IMR-90 (cell line): ENCODE data around the gene MAGI3. TPM values are rescaled to one million over a fixed set of nuclear protein-coding genes. Genes with fewer than 3 reads are reported as not detected.

ENCODE experiments used
- ATAC-seq: fragments of 200-7000 bp; cut with Tn5 transposase; 2 replicates; pipeline ENCODE4 v1.9.1; 2020; ENCODE audit warnings: low read depth, mild to moderate bottlenecking, moderate library complexity
- BruUV-seq: library from RNA; stranded (reverse); fragments of 400-500 nt; replicated peaks from 2 replicates; lab custom pipeline; 2021; lab: Mats Ljungman, UMichigan
- CTCF ChIA-PET: fragments of 300-600 bp; formaldehyde crosslinking; extraction: SDS; loops from one replicate; lab custom pipeline; 2021; ENCODE audit warnings: antibody characterized with exemption; lab: Yijun Ruan, JAX
- POLR2A ChIA-PET: fragments of 300-600 bp; sonication (Branson Sonifier 250); formaldehyde crosslinking; loops from one replicate; lab custom pipeline; 2022; ENCODE audit warnings: antibody characterized with exemption; ENCODE audit not compliant: unreplicated experiment; lab: Charles Lee
- DNase-seq: peaks from one replicate; pipeline ENCODE4 v3.0.0; 2013
- H2AFZ ChIP-seq: replicated peaks from 2 replicates; pipeline ENCODE3; 2013; ENCODE audit warnings: low read length, mild to moderate bottlenecking; ENCODE audit not compliant: poor library complexity
- H2AK5ac ChIP-seq: 2 replicates; pipeline ENCODE4 v1.6.1; 2013; ENCODE audit warnings: low read depth, low read length, inconsistent platforms
- H2AK9ac ChIP-seq: replicated peaks from 2 replicates; pipeline ENCODE3; 2013; ENCODE audit warnings: mild to moderate bottlenecking, low read depth, low read length, moderate library complexity; ENCODE audit not compliant: poor library complexity
- H2BK120ac ChIP-seq: 2 replicates; pipeline ENCODE4 v1.6.1; 2013; ENCODE audit warnings: low read depth, low read length, inconsistent platforms
- H2BK15ac ChIP-seq: 3 replicates; pipeline ENCODE4 v1.6.1; 2013; ENCODE audit warnings: low read depth, low read length, inconsistent platforms
- H2BK20ac ChIP-seq: 2 replicates; pipeline ENCODE4 v1.6.1; 2013; ENCODE audit warnings: low read depth, mild to moderate bottlenecking, inconsistent platforms, low read length, moderate library complexity
- H2BK5ac ChIP-seq: 2 replicates; pipeline ENCODE4 v1.6.1; 2013; ENCODE audit warnings: mild to moderate bottlenecking, low read depth, low read length, inconsistent platforms; ENCODE audit not compliant: poor library complexity, severe bottlenecking
- H3K14ac ChIP-seq: replicated peaks from 2 replicates; pipeline ENCODE4 v1.6.1; 2013; ENCODE audit warnings: low read depth, low read length, inconsistent platforms
- H3K18ac ChIP-seq: 2 replicates; pipeline ENCODE4 v1.6.1; 2013; ENCODE audit warnings: low read depth, low read length, control low read depth
- H3K23ac ChIP-seq: 2 replicates; pipeline ENCODE4 v1.6.1; 2013; ENCODE audit warnings: low read depth, low read length, inconsistent platforms
- H3K27ac ChIP-seq: 2 replicates; pipeline ENCODE4 v1.5.1; 2013; ENCODE audit warnings: mild to moderate bottlenecking, control low read depth, low read length; ENCODE audit not compliant: insufficient read depth
- H3K27me3 ChIP-seq: 2 replicates; pipeline ENCODE4 v1.6.1; 2013; ENCODE audit warnings: low read length; ENCODE audit not compliant: control insufficient read depth, insufficient read depth
- H3K36me3 ChIP-seq: 2 replicates; pipeline ENCODE4 v1.6.1; 2013; ENCODE audit warnings: low read length, mixed read lengths; ENCODE audit not compliant: control insufficient read depth, insufficient read depth
- H3K4ac ChIP-seq: 2 replicates; pipeline ENCODE4 v1.6.1; 2013; ENCODE audit warnings: low read depth, low read length, inconsistent platforms
- H3K4me1 ChIP-seq: 2 replicates; pipeline ENCODE4 v1.6.1; 2013; ENCODE audit warnings: low read length, mixed read lengths; ENCODE audit not compliant: control insufficient read depth, insufficient read depth
- H3K4me2 ChIP-seq: 2 replicates; pipeline ENCODE4 v1.6.1; 2013; ENCODE audit warnings: low read depth, mild to moderate bottlenecking, control low read depth, low read length, moderate library complexity
- H3K4me3 ChIP-seq: 2 replicates; pipeline ENCODE4 v1.5.1; 2013; ENCODE audit warnings: low read depth, mild to moderate bottlenecking, control low read depth, low read length, moderate library complexity; ENCODE audit not compliant: insufficient read depth
- H3K56ac ChIP-seq: 2 replicates; pipeline ENCODE4 v1.6.1; 2013; ENCODE audit warnings: low read length, inconsistent platforms; ENCODE audit not compliant: insufficient read depth; ENCODE audit errors: extremely low read depth
- H3K79me1 ChIP-seq, 2 experiments: 2 replicates each; pipeline ENCODE4 v1.6.1; 2013; ENCODE audit warnings: low read length in 2 of 2, inconsistent platforms in 1 of 2, low read depth in 1 of 2
- H3K9ac ChIP-seq: 2 replicates; pipeline ENCODE4 v1.6.1; 2013; ENCODE audit warnings: low read depth, low read length, control low read depth
- H3K9me1 ChIP-seq: 2 replicates; pipeline ENCODE4 v1.6.1; 2013; ENCODE audit warnings: low read length, inconsistent platforms; ENCODE audit not compliant: insufficient read depth
- H3K9me3 ChIP-seq: 2 replicates; pipeline ENCODE4 v1.6.1; 2013; ENCODE audit warnings: low read length; ENCODE audit not compliant: control insufficient read depth, insufficient read depth
- H4K20me1 ChIP-seq: 2 replicates; pipeline ENCODE4 v1.6.1; 2013; ENCODE audit warnings: low read length, inconsistent platforms; ENCODE audit not compliant: insufficient read depth
- H4K5ac ChIP-seq: 2 replicates; pipeline ENCODE4 v1.6.1; 2013; ENCODE audit warnings: mild to moderate bottlenecking, low read depth, low read length, control low read depth
- H4K8ac ChIP-seq, 2 experiments: 2 replicates each; pipeline ENCODE4 v1.6.1; 2013; ENCODE audit warnings: low read depth in 2 of 2, low read length in 2 of 2, control low read depth in 1 of 2, inconsistent platforms in 1 of 2
- H4K91ac ChIP-seq: 2 replicates; pipeline ENCODE4 v1.6.1; 2013; ENCODE audit warnings: low read depth, low read length, inconsistent platforms; ENCODE audit not compliant: insufficient read depth
- BHLHE40 ChIP-seq: fragments of 150-350 bp; IDR thresholded peaks from 2 replicates; pipeline ENCODE4 v1.6.1; 2016; ENCODE audit warnings: mild to moderate bottlenecking, low read depth, low read length
- CEBPB ChIP-seq: IDR thresholded peaks from 2 replicates; pipeline ENCODE4 v1.6.1; 2012; ENCODE audit warnings: low read depth, low read length, improper control_type of control experiment
- CHD1 ChIP-seq: IDR thresholded peaks from 2 replicates; pipeline ENCODE4 v1.6.1; 2012; ENCODE audit warnings: low read depth, low read length, improper control_type of control experiment
- FOS ChIP-seq: fragments of 150-350 bp; IDR thresholded peaks from 2 replicates; pipeline ENCODE4 v1.6.1; 2016; ENCODE audit warnings: low read depth, low read length
- MAFK ChIP-seq: IDR thresholded peaks from 2 replicates; pipeline ENCODE4 v1.6.1; 2012; ENCODE audit warnings: low read depth, low read length, improper control_type of control experiment
- MAZ ChIP-seq: IDR thresholded peaks from 2 replicates; pipeline ENCODE4 v1.6.1; 2012; ENCODE audit warnings: low read depth, mild to moderate bottlenecking, low read length, improper control_type of control experiment, moderate library complexity, borderline replicate concordance
- MXI1 ChIP-seq: IDR thresholded peaks from 2 replicates; pipeline ENCODE4 v1.6.1; 2012; ENCODE audit warnings: low read depth, mild to moderate bottlenecking, low read length, moderate library complexity, borderline replicate concordance
- NFE2L2 ChIP-seq: fragments of 150-350 bp; IDR thresholded peaks from 2 replicates; pipeline ENCODE4 v1.6.1; 2016; ENCODE audit warnings: low read depth, mild to moderate bottlenecking, low read length
- POLR2A ChIP-seq: IDR thresholded peaks from 2 replicates; pipeline ENCODE4 v1.6.1; 2012; ENCODE audit warnings: mild to moderate bottlenecking, low read depth, low read length
- RAD21 ChIP-seq: IDR thresholded peaks from 2 replicates; pipeline ENCODE4 v1.6.1; 2012; ENCODE audit warnings: low read length, improper control_type of control experiment
- RCOR1 ChIP-seq: IDR thresholded peaks from 2 replicates; pipeline ENCODE4 v1.6.1; 2012; ENCODE audit warnings: mild to moderate bottlenecking, low read length, improper control_type of control experiment; ENCODE audit not compliant: insufficient replicate concordance
- RFX5 ChIP-seq: IDR thresholded peaks from 2 replicates; pipeline ENCODE4 v1.8.0; 2012; ENCODE audit warnings: low read depth, mild to moderate bottlenecking, low read length, moderate library complexity
- SMC3 ChIP-seq: fragments of 150-350 bp; IDR thresholded peaks from 2 replicates; pipeline ENCODE4 v1.6.1; 2016; ENCODE audit warnings: low read depth, mild to moderate bottlenecking, antibody characterized with exemption, low read length, moderate library complexity
- WGBS, 2 experiments: methylation state at CpG; one replicate each; pipeline versions ENCODE4 v1.1.5 to v1.1.7; 2013; ENCODE audit warnings: missing lambda C conversion rate in 2 of 2; ENCODE audit not compliant: insufficient read length in 1 of 2; ENCODE audit errors: extremely low coverage in 2 of 2; 5-methylcytosine and 5-hydroxymethylcytosine counted together
- dilution Hi-C: fragments of 300-500 bp; cut with HindIII; formaldehyde crosslinking; loops from one replicate; pipeline ENCODE4 v1.14.3; 2018; ENCODE audit warnings: low sequenced_read_pairs; ENCODE audit not compliant: unreplicated experiment
- in situ Hi-C: fragments of 300-500 bp; cut with MboI; formaldehyde crosslinking; loops from 3 replicates; pipeline ENCODE4 v1.14.3; 2019; ENCODE audit warnings: low sequenced_read_pairs, inconsistent platforms, mixed read lengths
- intact Hi-C: fragments of 100-400 bp; cut with micrococcal nuclease; formaldehyde crosslinking; loops from 2 replicates; pipeline ENCODE4 v1.10.0; 2022
- polyA plus RNA-seq, 3 experiments: library from polyadenylated mRNA; depleted of rRNA; stranded (reverse); fragments of >200 nt; gene quantifications; 2 replicates each; pipeline ENCODE4 v1.2.3, GENCODE V29; 2012; ENCODE audit warnings: low replicate concordance in 1 of 3
- total RNA-seq: library from RNA; depleted of rRNA; stranded (reverse); fragments of >200 nt; gene quantifications from 2 replicates; pipeline ENCODE4 v1.2.3, GENCODE V29; 2012
- TF ChIP-seq, protein P1 (sequence below): fragments of 150-350 bp; IDR thresholded peaks from 2 replicates; pipeline ENCODE4 v1.6.1; 2016; ENCODE audit warnings: low read depth, mild to moderate bottlenecking, low read length, moderate library complexity, borderline replicate concordance
- TF ChIP-seq, protein P2 (sequence below): fragments of 150-350 bp; IDR thresholded peaks from 2 replicates; pipeline ENCODE4 v1.6.1; 2017; ENCODE audit warnings: mild to moderate bottlenecking, antibody characterized with exemption, low read length, low read depth
- TF ChIP-seq, protein P3 (sequence below): conservative IDR thresholded peaks from 2 replicates; pipeline ENCODE4 v1.5.1; 2012; ENCODE audit warnings: mild to moderate bottlenecking, low read depth, low read length, improper control_type of control experiment

MAGI3 gene
- total and polyA plus RNA-seq, 2 of the 4 experiments (the other 2 are of a cell fraction) = 2.5 to 8.8 TPM

DNA sequence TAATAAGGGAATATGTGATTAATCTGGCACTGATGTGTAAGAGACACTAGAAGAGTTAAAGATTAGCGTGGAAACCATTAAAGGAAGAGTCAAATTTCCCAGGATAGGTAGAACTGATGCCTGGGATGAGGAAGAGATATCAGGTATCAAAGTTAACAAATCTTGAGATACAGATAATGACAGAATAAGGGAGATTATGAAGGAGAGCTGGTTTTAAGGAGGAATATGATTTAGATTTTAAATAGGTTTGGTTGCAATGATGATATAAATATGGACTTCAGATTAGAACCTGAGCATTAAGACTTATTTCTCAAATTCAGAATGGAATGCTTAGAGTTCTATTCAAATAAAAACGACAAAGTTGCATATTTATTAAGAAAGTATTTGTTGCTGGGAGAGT lies 26.2 kb downstream of the MAGI3 start:
- H3K79me1 ChIP-seq = peaks cover 4 to 11% of the 10 kb centered on the region in 2 experiments; a peak in 3 of 4 replicates
- no peak overlapping the region for H3K23ac ChIP-seq
- no peak overlapping the region for H4K8ac ChIP-seq
- no peak overlapping the region for H3K27ac ChIP-seq
- no peak overlapping the region for H2BK120ac ChIP-seq
- in situ Hi-C loops = no loop called here
- no peak overlapping the region for H4K5ac ChIP-seq
- dilution Hi-C loops = no loop called here
- H3K18ac ChIP-seq = no peak overlapping the region
- H2BK15ac ChIP-seq = no peak overlapping the region
- ATAC-seq (no peak), DNase-seq (no peak)
- H3K4me2 ChIP-seq = no peak overlapping the region
- CTCF ChIA-PET = no interaction called here
- H3K9ac ChIP-seq = no peak overlapping the region
- H2BK20ac ChIP-seq = no peak overlapping the region
- H3K9me3 ChIP-seq = peaks cover 3% of the 10 kb centered on the region
- intact Hi-C loops = no loop called here
- no peak overlapping the region for H3K4ac ChIP-seq
- TF ChIP-seq BHLHE40 (no peak), CHD1 (no peak), MAZ (no peak), NFE2L2 (no peak), MXI1 (no peak), POLR2A (no peak), RFX5 (no peak), CEBPB (no peak), RAD21 (no peak), MAFK (no peak), SMC3 (no peak), FOS (no peak), RCOR1 (no peak)
- TF ChIP-seq, protein P1, sequence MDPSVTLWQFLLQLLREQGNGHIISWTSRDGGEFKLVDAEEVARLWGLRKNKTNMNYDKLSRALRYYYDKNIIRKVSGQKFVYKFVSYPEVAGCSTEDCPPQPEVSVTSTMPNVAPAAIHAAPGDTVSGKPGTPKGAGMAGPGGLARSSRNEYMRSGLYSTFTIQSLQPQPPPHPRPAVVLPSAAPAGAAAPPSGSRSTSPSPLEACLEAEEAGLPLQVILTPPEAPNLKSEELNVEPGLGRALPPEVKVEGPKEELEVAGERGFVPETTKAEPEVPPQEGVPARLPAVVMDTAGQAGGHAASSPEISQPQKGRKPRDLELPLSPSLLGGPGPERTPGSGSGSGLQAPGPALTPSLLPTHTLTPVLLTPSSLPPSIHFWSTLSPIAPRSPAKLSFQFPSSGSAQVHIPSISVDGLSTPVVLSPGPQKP = no peak
- TF ChIP-seq, protein P2, sequence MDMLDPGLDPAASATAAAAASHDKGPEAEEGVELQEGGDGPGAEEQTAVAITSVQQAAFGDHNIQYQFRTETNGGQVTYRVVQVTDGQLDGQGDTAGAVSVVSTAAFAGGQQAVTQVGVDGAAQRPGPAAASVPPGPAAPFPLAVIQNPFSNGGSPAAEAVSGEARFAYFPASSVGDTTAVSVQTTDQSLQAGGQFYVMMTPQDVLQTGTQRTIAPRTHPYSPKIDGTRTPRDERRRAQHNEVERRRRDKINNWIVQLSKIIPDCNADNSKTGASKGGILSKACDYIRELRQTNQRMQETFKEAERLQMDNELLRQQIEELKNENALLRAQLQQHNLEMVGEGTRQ = no peak
- TF ChIP-seq, protein P3, sequence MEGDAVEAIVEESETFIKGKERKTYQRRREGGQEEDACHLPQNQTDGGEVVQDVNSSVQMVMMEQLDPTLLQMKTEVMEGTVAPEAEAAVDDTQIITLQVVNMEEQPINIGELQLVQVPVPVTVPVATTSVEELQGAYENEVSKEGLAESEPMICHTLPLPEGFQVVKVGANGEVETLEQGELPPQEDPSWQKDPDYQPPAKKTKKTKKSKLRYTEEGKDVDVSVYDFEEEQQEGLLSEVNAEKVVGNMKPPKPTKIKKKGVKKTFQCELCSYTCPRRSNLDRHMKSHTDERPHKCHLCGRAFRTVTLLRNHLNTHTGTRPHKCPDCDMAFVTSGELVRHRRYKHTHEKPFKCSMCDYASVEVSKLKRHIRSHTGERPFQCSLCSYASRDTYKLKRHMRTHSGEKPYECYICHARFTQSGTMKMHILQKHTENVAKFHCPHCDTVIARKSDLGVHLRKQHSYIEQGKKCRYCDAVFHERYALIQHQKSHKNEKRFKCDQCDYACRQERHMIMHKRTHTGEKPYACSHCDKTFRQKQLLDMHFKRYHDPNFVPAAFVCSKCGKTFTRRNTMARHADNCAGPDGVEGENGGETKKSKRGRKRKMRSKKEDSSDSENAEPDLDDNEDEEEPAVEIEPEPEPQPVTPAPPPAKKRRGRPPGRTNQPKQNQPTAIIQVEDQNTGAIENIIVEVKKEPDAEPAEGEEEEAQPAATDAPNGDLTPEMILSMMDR = no peak
- no peaks in the 10 kb centered on the region for H3K9me1 ChIP-seq
- no peak overlapping the region for H4K91ac ChIP-seq
- 83% methylated on average over 1 of the region's 2 CpGs; no CpG with 5 or more reads in 1 of the 2 experiments for WGBS, 2 experiments
- no peak overlapping the region for H3K56ac ChIP-seq
- no peak overlapping the region for H3K4me3 ChIP-seq
- no peak overlapping the region for H2BK5ac ChIP-seq
- no peak overlapping the region for H2AK9ac ChIP-seq
- no peaks in the 10 kb centered on the region for H4K20me1 ChIP-seq
- H2AK5ac ChIP-seq = no peak overlapping the region
- no TSS peak for BruUV-seq
- no peak overlapping the region for H2AFZ ChIP-seq
- H3K36me3 ChIP-seq = no peaks in the 10 kb centered on the region
- H3K4me1 ChIP-seq = no peaks in the 10 kb centered on the region
- no peak overlapping the region for H3K14ac ChIP-seq
- H3K27me3 ChIP-seq = no peaks in the 10 kb centered on the region
- POLR2A ChIA-PET = no interaction called here
